ENCODE measurements around the gene SLC43A3.

Gene SLC43A3

DNA sequence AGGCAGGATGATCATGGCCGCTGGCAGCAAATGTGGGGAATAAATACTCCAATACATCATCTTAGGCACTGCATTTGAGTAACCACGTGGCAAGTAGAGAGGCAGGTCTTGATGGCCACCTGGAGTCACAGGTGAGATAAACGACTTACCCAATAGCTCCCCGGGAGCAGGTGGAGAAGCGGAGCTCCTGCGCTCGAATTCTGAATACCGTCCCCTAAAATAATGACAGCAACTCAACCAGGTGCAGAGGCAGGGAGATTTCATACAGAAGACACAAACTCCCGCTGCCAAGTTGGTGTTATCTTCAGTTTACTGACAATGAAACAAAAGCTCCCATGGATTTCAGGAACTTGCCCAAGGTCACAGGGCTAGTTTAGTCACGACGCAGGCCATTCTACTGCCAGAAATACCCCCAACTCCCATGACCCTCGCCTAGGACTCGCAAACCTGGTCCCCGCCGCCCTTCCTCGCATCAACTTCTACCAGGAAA is 437 bp downstream of the SLC43A3 start:
- DNase-seq, result peak; percentile 46

DNA sequence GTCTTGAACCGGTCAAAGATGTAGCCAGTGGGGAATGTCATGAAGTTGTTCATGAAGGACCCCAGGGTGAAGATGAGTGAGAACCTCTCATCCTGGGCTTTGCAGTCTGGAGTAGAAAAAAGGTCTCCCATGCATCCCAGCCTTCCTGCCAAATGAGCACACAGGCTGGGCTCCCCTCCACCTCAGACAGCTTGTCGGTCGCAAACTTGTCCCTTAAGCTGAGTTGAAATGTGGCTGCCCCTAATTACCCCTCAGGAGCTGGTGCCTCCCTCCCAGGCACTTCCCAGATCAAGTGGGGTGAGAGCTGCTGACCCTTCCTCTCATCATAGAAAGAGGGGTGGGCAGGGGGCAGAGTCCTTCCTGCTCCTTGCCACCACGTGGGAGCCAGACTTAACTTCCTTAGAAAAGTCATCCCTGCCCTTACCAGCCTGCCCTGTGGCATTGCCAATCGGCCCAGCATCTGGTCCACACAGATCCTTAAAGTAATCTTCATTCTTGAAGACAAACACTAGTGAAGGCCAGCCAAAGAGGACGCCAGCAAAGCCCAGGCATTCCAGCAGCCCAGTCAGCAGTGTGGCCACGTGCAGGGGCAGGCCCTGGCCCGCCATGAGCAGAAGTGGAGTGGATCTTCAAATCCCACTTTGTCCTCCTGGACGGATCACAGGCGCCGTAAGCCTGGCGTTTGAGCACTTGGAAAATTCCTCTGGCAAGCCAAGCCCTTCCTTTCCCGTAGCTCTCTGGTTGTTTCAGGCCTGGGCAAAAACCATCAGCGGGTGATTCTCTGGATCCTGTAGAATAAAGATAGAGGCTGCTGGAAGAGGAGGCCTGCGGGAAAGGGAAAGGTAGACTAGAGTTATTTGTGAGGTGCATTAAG is 1.1 kb downstream of the SLC43A3 start:
- DNase-seq, result no peak

GRCh38 chr11:57424792-57425564 is 1.9 kb downstream of the SLC43A3 start:
- peak; percentile 99 for DNase-seq

GRCh38 chr11:57424137-57424791 is 2.7 kb downstream of the SLC43A3 start:
- DNase-seq, result no peak

DNA sequence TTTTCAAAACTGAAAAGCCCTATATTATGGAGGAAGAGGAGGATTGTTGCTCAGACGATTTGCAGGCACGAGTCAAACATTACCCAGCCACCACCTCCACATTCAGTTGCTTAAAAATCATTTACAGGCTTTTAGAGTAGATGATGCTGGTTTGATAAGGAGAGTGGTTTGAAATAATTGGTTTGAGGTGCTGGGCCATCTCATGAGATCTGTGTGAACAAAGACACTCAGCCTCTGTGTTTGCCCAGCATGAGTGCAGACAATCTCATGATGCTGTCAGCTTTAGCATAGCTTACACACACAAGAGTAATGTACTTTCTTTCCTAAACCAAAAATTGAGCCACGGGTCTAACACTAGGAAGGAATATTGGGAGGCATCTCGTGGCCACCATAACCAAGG is 4.3 kb downstream of the SLC43A3 start:
- no peak for DNase-seq

- DNase-seq, result no peak
Observed at GRCh38 chr11:57421805-57422204, 5.1 kb downstream of the SLC43A3 start.

DNA sequence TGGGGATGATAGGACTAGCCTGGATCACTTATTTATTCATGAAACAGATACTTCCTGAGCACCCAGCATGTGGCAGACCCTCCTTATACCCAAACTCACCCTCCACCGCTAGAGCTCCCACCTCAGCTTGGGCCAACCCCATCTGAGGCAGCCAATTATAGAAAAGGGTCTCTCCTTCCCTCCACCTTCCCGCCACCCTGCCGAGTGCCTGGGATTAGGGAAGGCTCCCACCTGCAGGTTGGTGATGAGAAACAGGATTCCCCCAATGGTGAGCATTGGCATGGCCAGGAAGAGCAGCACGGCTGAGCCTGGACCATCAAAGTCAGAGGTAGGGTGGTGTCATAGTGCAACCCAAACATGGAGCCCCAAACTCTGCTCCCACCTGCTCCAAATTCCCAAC is 5.9 kb downstream of the SLC43A3 start:
- DNase-seq, result no peak

DNA sequence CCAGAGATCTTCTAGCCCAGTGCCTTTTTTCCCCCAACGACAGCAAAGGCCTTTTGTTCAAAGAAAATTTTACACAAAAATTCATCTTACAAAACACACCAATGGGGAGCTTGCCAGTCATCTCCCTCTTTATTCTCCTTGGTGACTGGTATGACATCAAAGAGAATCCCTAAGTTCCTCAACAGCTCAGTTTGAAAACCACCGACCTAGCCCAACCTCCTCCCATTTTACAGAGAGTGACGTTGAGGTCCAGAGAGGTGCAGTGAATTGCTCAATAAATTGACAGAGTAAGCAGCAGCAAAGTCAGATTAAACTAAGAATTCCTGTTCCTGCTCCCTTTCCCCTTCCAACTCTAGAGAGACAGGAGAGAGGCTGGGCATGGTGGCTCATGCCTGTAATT is 7.8 kb downstream of the SLC43A3 start:
- DNase-seq, result no peak

GRCh38 chr11:57418131-57418530 is 8.8 kb downstream of the SLC43A3 start:
- no peak for DNase-seq

DNA sequence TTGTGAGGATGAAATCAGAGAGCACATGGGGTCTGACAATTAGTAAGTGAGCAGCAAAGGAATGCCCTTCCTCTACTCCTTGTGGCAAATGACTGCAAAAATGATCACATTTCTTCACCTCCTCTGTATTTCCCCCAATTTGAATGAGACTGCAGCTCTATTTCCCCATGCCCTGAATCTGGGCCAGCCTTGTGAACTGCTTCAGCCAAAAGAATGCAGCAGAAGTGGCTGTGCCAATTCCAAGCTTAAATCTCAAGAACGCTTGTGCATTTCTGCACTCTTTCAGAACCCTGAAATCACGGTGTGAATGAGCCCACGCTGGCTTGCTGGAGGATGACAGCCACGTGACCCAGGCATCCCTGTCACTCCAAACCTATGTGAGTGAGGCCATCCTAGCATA is 9.9 kb downstream of the SLC43A3 start:
- no peak for DNase-seq

DNA sequence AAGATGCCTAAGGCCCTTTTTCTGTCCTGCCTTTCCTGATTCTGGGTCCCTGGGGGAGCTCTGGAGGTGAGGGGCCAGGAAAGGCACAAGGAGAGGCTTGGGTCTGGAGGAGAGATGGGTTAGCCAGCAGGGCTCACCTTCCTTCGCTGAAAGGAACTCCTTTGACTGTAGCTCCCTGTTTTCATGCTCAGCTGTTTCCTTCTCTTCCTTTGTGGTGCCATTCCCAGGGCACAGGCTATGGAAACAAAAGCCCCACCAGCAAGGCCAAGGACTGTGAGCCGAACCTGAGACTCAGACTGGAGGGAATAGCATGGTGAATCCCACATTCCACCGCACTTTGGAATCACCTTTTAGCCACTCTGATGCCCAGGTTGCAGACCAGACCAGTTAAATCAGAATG is 10.5 kb downstream of the SLC43A3 start:
- DNase-seq, result no peak

DNA sequence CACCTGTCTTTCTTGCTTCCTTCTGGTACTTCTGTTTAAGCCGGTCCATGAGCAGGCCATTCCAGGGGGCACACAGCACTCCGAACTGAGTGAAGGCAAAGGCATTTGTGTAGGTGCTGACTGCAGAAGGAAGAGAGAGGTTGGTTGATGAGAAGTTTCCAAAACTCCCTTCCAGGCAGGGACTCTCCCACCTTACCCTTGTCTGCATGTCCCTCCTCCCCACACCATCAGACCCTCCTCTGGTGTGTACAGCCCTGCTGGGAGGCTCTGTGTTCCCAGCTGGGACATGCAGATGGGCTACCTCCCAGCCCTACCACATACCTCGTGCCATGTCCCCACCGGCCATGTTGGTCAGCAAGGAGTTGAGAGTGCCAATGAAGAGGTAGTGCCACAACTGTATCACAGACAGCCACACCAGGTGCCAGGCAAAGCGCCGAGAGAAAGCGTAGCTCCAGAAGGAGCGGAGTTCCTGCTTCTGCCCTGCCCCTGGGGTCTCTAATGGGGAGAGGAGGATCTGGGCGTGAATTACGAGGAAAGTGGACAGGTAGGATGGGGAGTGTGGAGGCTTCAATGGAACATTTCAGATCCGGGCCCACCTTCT is 12.2 kb downstream of the SLC43A3 start:
- no peak for DNase-seq

DNA sequence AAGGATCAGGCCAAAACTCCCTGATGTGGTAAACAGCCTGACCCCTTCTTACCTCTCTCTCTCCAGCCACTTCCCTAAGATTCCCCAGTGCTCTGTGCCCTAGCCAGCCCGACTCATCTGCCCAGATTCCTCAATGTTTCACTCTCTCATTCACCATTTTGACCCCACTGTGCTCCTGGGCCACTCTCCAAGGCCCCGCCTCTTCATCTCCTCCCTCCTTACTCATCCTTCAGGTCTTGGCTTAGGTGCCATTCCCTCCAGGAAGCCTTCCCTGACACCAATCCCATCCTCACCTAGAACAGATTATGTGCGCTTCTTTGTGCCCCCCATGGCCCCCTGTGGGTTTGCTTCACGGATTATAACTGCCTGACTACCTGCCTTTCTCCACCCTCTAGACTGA is 13.2 kb downstream of the SLC43A3 start:
- DNase-seq, result no peak

DNA sequence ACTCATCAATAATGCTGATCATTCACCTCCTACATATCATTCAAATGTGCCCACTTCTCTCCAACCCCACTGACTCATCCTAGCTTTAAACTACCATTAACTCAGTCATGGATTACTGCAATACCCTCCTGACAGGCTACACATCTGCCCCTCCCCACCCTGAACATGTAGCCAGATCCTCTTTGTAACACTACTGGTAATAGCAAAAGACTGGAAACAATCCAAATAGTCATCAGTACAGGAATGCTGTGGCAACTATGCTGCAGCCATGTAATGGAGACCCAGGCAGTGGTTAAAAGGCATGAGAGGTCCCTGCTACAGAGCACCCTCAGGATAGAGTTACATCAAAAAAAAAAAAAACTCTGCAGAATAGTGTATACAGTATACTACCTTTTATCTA is 16.6 kb downstream of the SLC43A3 start:
- no peak for DNase-seq

GRCh38 chr11:57409321-57410100 is 17.4 kb downstream of the SLC43A3 start:
- DNase-seq, result no peak

DNA sequence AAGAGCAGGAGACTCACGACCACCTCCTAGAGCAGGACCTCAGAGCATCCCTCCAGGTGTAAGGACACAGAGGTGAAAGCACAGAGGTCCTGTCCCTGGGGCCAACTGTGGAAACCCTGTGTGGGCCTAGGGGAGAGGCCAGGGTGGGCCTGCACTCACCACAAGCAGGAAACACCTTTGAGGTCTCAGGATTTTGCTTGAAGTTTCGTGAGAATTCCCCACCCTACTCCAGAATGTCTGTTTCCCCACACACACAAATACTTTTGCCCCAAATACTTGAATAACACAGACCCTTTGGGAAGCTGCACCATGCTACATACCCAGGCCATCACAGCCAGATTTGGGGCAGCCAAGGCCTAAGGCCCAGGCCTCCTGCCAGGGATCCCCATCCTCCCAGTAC is 18.1 kb downstream of the SLC43A3 start:
- no peak for DNase-seq

- DNase-seq, result no peak
Observed at GRCh38 chr11:57407941-57408475, 18.9 kb downstream of the SLC43A3 start.

DNA sequence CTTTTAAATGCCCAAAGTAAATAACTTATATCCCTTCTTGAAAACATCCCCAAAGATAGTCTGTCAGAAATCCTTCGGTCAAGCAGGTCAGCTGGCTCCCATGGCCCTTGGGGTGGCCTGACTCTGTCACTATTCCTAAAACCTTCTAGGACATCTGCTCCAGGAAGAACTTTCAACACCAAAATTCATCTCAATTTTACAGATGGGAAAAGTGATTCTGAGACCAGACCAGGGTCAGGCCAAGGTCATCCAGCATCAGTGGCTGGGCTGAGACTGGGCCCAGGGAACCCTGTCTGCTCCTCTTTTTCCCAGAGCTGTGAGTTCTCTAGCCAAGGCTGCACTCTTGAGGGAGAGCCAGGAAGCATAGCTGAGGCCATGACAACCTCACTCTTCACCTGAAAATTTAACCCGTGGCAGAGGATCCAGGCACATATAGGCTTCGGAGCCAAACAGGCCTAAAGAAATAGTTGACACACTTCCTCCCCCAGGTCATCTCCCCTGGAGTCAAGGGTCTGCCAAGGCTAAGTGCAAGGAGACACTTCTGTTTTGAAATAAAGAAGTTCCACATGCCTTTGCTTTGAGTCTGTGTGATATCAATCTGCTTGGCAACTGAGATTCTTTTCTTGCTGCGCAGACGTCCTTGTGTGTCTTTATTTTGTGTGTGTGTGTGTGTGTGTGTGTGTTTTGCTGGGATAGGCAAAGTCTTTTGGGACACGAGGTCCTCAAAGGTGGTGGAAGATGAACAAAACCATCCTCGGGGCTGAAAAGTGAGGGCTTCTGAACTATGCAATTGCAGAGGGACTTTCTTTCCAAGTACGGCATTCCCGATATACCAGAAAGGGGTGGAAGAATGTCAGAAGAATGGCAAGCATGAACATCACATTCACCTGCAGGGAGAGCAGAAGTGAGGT is 19.7 kb downstream of the SLC43A3 start:
- no peak for DNase-seq

DNA sequence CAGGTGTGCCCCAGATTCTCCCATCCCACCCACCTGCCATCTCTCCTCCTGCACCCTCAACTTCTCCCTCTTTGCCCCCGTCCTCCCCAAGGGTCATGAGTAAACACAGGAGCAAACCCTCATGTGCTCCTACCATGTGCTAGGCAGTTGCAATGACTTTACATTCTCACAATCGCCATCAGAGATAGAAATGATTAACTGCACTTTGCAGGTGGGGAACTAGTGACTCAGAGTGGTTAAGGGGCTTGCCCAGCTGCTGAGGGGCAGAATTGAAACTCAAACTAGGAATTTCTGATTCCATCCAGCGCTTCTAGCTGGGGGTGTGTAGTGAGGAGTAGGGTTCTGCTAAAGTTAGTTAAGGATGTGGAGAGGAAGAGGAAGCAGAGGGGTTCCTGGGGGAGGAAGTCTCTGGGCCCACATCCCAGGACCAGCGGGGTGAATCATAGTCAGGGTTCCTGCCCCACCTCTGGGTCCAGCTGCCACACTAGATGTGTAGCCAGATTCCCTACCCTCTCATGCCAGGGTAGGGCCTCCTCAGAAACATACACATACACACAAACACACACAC is 20.5 kb downstream of the SLC43A3 start:
- DNase-seq, result peak; percentile 58

GRCh38 chr11:57405271-57405860 is 21.6 kb downstream of the SLC43A3 start:
- no peak for DNase-seq
